ENCODE results near the gene TAF4.

TAF4 gene

GRCh38 chr20:61963885-61964674 is 101.6 kb downstream of the TAF4 start:
- Histone ChIP-seq H3K4me1 (ENCODE audit: insufficient read depth, insufficient read length) (peaks cover 10% of the 10 kb centered on the region), H3K4me3 (ENCODE audit: insufficient read length, low read depth) (no peak overlapping the region)

GRCh38 chr20:61963149-61963548 is 102.5 kb downstream of the TAF4 start:
- H3K9me3 ChIP-seq (ENCODE audit: insufficient read depth, low read length) = no peaks in the 10 kb centered on the region
- TF ChIP-seq SUZ12 (IDR thresholded peaks at IDR 0.05; ENCODE audit: extremely low read depth, insufficient read depth, insufficient read length) (no peak), ZNF274 (IDR thresholded peaks at IDR 0.05; ENCODE audit: low read depth, low read length) (no peak), YY1 (IDR thresholded peaks at IDR 0.05; ENCODE audit: insufficient read depth, insufficient read length) (no peak)

More at GRCh38 chr20:61963885-61964674, 101.6 kb downstream of the TAF4 start:
- no peak for TF ChIP-seq ZNF274 (IDR thresholded peaks at IDR 0.05; ENCODE audit: low read depth, low read length)
- no peak for TF ChIP-seq SUZ12 (IDR thresholded peaks at IDR 0.05; ENCODE audit: extremely low read depth, insufficient read depth, insufficient read length)
- no peak for TF ChIP-seq YY1 (IDR thresholded peaks at IDR 0.05; ENCODE audit: insufficient read depth, insufficient read length)
- Histone ChIP-seq H3K27me3 (ENCODE audit: insufficient read depth, insufficient read length) (no peaks in the 10 kb centered on the region), H3K9me3 (ENCODE audit: insufficient read depth, low read length) (no peaks in the 10 kb centered on the region), H3K36me3 (ENCODE audit: insufficient read depth, insufficient read length, low read length) (no peaks in the 10 kb centered on the region), H3K9ac (ENCODE audit: insufficient read length, low read depth) (no peak overlapping the region)
- DNase-seq (ENCODE audit: low read depth, low spot score) = no peak

GRCh38 chr20:61960836-61961235 is 104.8 kb downstream of the TAF4 start:
- Histone ChIP-seq H3K27me3 (ENCODE audit: insufficient read depth, insufficient read length) (no peaks in the 10 kb centered on the region), H3K36me3 (ENCODE audit: insufficient read depth, insufficient read length, low read length) (no peaks in the 10 kb centered on the region), H3K4me3 (ENCODE audit: insufficient read length, low read depth) (no peak overlapping the region), H3K9ac (ENCODE audit: insufficient read length, low read depth) (no peak overlapping the region), H3K4me1 (ENCODE audit: insufficient read depth, insufficient read length) (peaks cover 7% of the 10 kb centered on the region), H3K9me3 (ENCODE audit: insufficient read depth, low read length) (no peaks in the 10 kb centered on the region)
- TF ChIP-seq YY1 (IDR thresholded peaks at IDR 0.05; ENCODE audit: insufficient read depth, insufficient read length) = no peak
- no peak for TF ChIP-seq ZNF274 (IDR thresholded peaks at IDR 0.05; ENCODE audit: low read depth, low read length)
- TF ChIP-seq SUZ12 (IDR thresholded peaks at IDR 0.05; ENCODE audit: extremely low read depth, insufficient read depth, insufficient read length) = no peak
- no peak for DNase-seq (ENCODE audit: low read depth, low spot score)

More at GRCh38 chr20:61963149-61963548, 102.5 kb downstream of the TAF4 start:
- DNase-seq (ENCODE audit: low read depth, low spot score) = no peak
- Histone ChIP-seq H3K4me1 (ENCODE audit: insufficient read depth, insufficient read length) (peaks cover 10% of the 10 kb centered on the region), H3K36me3 (ENCODE audit: insufficient read depth, insufficient read length, low read length) (no peaks in the 10 kb centered on the region), H3K9ac (ENCODE audit: insufficient read length, low read depth) (no peak overlapping the region), H3K27me3 (ENCODE audit: insufficient read depth, insufficient read length) (no peaks in the 10 kb centered on the region), H3K4me3 (ENCODE audit: insufficient read length, low read depth) (no peak overlapping the region)

GRCh38 chr20:61958773-61959700 is 106.6 kb downstream of the TAF4 start:
- Histone ChIP-seq H3K4me3 (ENCODE audit: insufficient read length, low read depth) (no peak overlapping the region), H3K9me3 (ENCODE audit: insufficient read depth, low read length) (no peaks in the 10 kb centered on the region), H3K27me3 (ENCODE audit: insufficient read depth, insufficient read length) (peaks cover 7% of the 10 kb centered on the region), H3K4me1 (ENCODE audit: insufficient read depth, insufficient read length) (peaks cover 5% of the 10 kb centered on the region), H3K36me3 (ENCODE audit: insufficient read depth, insufficient read length, low read length) (no peaks in the 10 kb centered on the region), H3K9ac (ENCODE audit: insufficient read length, low read depth) (no peak overlapping the region)
- DNase-seq (ENCODE audit: low read depth, low spot score) = no peak
- TF ChIP-seq YY1 (IDR thresholded peaks at IDR 0.05; ENCODE audit: insufficient read depth, insufficient read length) = no peak
- no peak for TF ChIP-seq SUZ12 (IDR thresholded peaks at IDR 0.05; ENCODE audit: extremely low read depth, insufficient read depth, insufficient read length)
- no peak for TF ChIP-seq ZNF274 (IDR thresholded peaks at IDR 0.05; ENCODE audit: low read depth, low read length)

- TF ChIP-seq ZNF274 (IDR thresholded peaks at IDR 0.05; ENCODE audit: low read depth, low read length) (no peak), YY1 (IDR thresholded peaks at IDR 0.05; ENCODE audit: insufficient read depth, insufficient read length) (no peak), SUZ12 (IDR thresholded peaks at IDR 0.05; ENCODE audit: extremely low read depth, insufficient read depth, insufficient read length) (no peak)
- Histone ChIP-seq H3K9me3 (ENCODE audit: insufficient read depth, low read length) (no peaks in the 10 kb centered on the region), H3K9ac (ENCODE audit: insufficient read length, low read depth) (no peak overlapping the region), H3K4me1 (ENCODE audit: insufficient read depth, insufficient read length) (peaks cover 5% of the 10 kb centered on the region), H3K27me3 (ENCODE audit: insufficient read depth, insufficient read length) (peaks cover 10% of the 10 kb centered on the region), H3K36me3 (ENCODE audit: insufficient read depth, insufficient read length, low read length) (no peaks in the 10 kb centered on the region), H3K4me3 (ENCODE audit: insufficient read length, low read depth) (no peak overlapping the region)
- DNase-seq (ENCODE audit: low read depth, low spot score) = no peak
Measured at GRCh38 chr20:61957961-61958715, 107.5 kb downstream of the TAF4 start.

GRCh38 chr20:61956396-61957342 is 109.0 kb downstream of the TAF4 start:
- no peak for TF ChIP-seq SUZ12 (IDR thresholded peaks at IDR 0.05; ENCODE audit: extremely low read depth, insufficient read depth, insufficient read length)
- no peak for TF ChIP-seq ZNF274 (IDR thresholded peaks at IDR 0.05; ENCODE audit: low read depth, low read length)
- TF ChIP-seq YY1 (IDR thresholded peaks at IDR 0.05; ENCODE audit: insufficient read depth, insufficient read length) = no peak
- Histone ChIP-seq H3K9ac (ENCODE audit: insufficient read length, low read depth) (no peak overlapping the region), H3K36me3 (ENCODE audit: insufficient read depth, insufficient read length, low read length) (no peaks in the 10 kb centered on the region), H3K4me1 (ENCODE audit: insufficient read depth, insufficient read length) (peaks cover 5% of the 10 kb centered on the region), H3K9me3 (ENCODE audit: insufficient read depth, low read length) (no peaks in the 10 kb centered on the region), H3K27me3 (ENCODE audit: insufficient read depth, insufficient read length) (peaks cover 19% of the 10 kb centered on the region), H3K4me3 (ENCODE audit: insufficient read length, low read depth) (no peak overlapping the region)
- DNase-seq (ENCODE audit: low read depth, low spot score) = no peak

Measured in NT2/D1 (cell line).